Panc1 (cell line): ENCODE results near the gene OR2A5.

ENCODE experiments used
- CTCF ChIP-seq: fragments of 450-650 bp; IDR thresholded peaks from 2 replicates; pipeline ENCODE4 v1.5.1; 2017; ENCODE audit warnings: mild to moderate bottlenecking
- POLR2AphosphoS5 ChIP-seq: IDR thresholded peaks from 2 replicates; pipeline ENCODE4 v1.6.1; 2012; ENCODE audit warnings: mild to moderate bottlenecking, low read depth, low read length, moderate library complexity
- REST ChIP-seq, 2 experiments: IDR thresholded peaks; 2 replicates each; pipeline ENCODE4 v1.6.1; 2011 to 2012; ENCODE audit warnings: low read depth in 2 of 2, control low read depth in 1 of 2, low read length in 1 of 2, mild to moderate bottlenecking in 1 of 2, moderate library complexity in 1 of 2; ENCODE audit not compliant: insufficient read depth in 1 of 2
- SIN3A ChIP-seq: IDR thresholded peaks from 2 replicates; pipeline ENCODE4 v1.6.1; 2012; ENCODE audit warnings: low read depth, mild to moderate bottlenecking, low read length, moderate library complexity, borderline replicate concordance; ENCODE audit not compliant: insufficient read depth
- TCF7L2 ChIP-seq: IDR thresholded peaks from 2 replicates; pipeline ENCODE4 v1.6.1; 2011; ENCODE audit warnings: mild to moderate bottlenecking, low read depth, low read length, inconsistent platforms

GRCh38 chr7:144018065-144018464, 30.7 kb upstream of the OR2A5 start:
- TF ChIP-seq CTCF (no peak), TCF7L2 (no peak), POLR2AphosphoS5 (no peak), REST (IDR thresholded peaks at IDR 0.05; ENCODE audit: insufficient read depth in 1 of 2, low read depth in 2 of 2, low read length in 1 of 2) (no peak), SIN3A (no peak)
